Hepatocyte (in vitro differentiated cells): ENCODE measurements around the gene WHRN. TPM values are rescaled to one million over a fixed set of nuclear protein-coding genes. Genes with fewer than 3 reads are reported as not detected.

Experiments used
- DNase-seq: peaks from one replicate; pipeline ENCODE4 v3.0.0-alpha.2; 2016; ENCODE audit warnings: low spot score
- H2AFZ ChIP-seq: fragments of 200-600 bp; sonication (generic); 2 replicates; pipeline ENCODE4 v1.6.0; 2016; ENCODE audit warnings: antibody characterized with exemption, mild to moderate bottlenecking
- H3K27ac ChIP-seq: fragments of 200-600 bp; sonication (generic); 2 replicates; pipeline ENCODE4 v1.5.1; 2016; ENCODE audit warnings: mild to moderate bottlenecking
- H3K27me3 ChIP-seq: fragments of 200-600 bp; sonication (generic); 2 replicates; pipeline ENCODE4 v1.6.1; 2016
- H3K36me3 ChIP-seq: fragments of 200-600 bp; sonication (generic); replicated peaks from 2 replicates; pipeline ENCODE4 v1.5.1; 2016; ENCODE audit warnings: low read depth; ENCODE audit not compliant: insufficient read depth
- H3K4me1 ChIP-seq: fragments of 200-600 bp; sonication (generic); 2 replicates; pipeline ENCODE4 v1.5.1; 2016; ENCODE audit warnings: mild to moderate bottlenecking, moderate library complexity; ENCODE audit not compliant: insufficient read depth
- H3K4me2 ChIP-seq: fragments of 200-600 bp; sonication (generic); 2 replicates; pipeline ENCODE4 v1.6.0; 2016
- H3K4me3 ChIP-seq: fragments of 200-600 bp; sonication (generic); 2 replicates; pipeline ENCODE4 v1.5.1; 2016; ENCODE audit warnings: mild to moderate bottlenecking
- H3K79me2 ChIP-seq: fragments of 200-600 bp; sonication (generic); 2 replicates; pipeline ENCODE4 v1.6.0; 2017; ENCODE audit warnings: mild to moderate bottlenecking
- H3K9me2 ChIP-seq: fragments of 200-600 bp; sonication (generic); replicated peaks from 2 replicates; pipeline ENCODE4 v1.6.0; 2017; ENCODE audit warnings: mild to moderate bottlenecking; ENCODE audit not compliant: insufficient read depth
- H3K9me3 ChIP-seq: fragments of 200-600 bp; sonication (generic); 2 replicates; pipeline ENCODE4 v1.5.1; 2016; ENCODE audit warnings: low read depth, mild to moderate bottlenecking
- H4K20me1 ChIP-seq: fragments of 200-600 bp; sonication (generic); 2 replicates; pipeline ENCODE4 v1.6.0; 2016; ENCODE audit warnings: mild to moderate bottlenecking; ENCODE audit not compliant: insufficient read depth, poor library complexity, severe bottlenecking
- EZH2 ChIP-seq: fragments of 200-600 bp; sonication (generic); IDR thresholded peaks from 2 replicates; pipeline ENCODE4 v1.6.1; 2016; ENCODE audit warnings: antibody characterized with exemption, mild to moderate bottlenecking, borderline replicate concordance
- EZH2phosphoT487 ChIP-seq: fragments of 200-600 bp; sonication (generic); IDR thresholded peaks from one replicate; pipeline ENCODE4 v1.6.1; 2018; ENCODE audit warnings: antibody characterized with exemption, mild to moderate bottlenecking, low read depth, moderate library complexity; ENCODE audit not compliant: unreplicated experiment, severe bottlenecking
- WGBS: methylation state at CpG from one replicate; pipeline ENCODE4 v1.1.6; 2016; ENCODE audit warnings: low lambda C conversion rate; ENCODE audit errors: missing lambda C conversion rate; 5-methylcytosine and 5-hydroxymethylcytosine counted together
- polyA plus RNA-seq: library from polyadenylated mRNA; unstranded; fragments of >200 nt; fragmentation: Nextera tagmentation; extraction: Ambion mirVana; gene quantifications from 2 replicates; pipeline ENCODE4 v1.2.1, GENCODE V29; 2016
- total RNA-seq: library from RNA; depleted of rRNA; stranded (reverse); fragments of >200 nt; gene quantifications from 2 replicates; pipeline ENCODE4 v1.2.3, GENCODE V29; 2014
- TF ChIP-seq, protein P1 (sequence below): fragments of 200-600 bp; sonication (generic); IDR thresholded peaks from 2 replicates; pipeline ENCODE4 v1.5.1; 2016; ENCODE audit warnings: antibody characterized with exemption, mild to moderate bottlenecking; ENCODE audit not compliant: poor library complexity

WHRN gene
- total and polyA plus RNA-seq, 2 experiments from 2014 or later: 3.2 to 6.6 TPM

DNA sequence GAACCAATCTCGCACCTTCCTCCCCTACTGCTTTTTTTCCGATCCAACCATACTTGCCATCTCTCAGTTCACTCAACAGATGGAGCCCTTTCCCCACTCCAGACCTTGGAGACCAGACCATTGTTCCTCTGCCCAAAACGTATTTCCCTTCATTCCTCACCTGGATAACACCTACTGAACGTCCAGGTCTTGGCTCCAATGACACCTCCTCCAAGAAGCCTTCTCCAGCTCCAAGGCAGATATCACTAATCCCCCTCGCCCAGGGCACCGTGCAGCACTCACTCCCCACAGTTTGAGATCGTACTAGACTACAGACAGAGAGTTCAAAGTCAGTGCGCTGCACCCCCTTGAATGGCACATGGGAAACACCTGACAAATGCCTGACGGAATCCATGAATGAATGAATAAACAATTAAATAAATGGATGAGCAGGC is 70.4 kb downstream of the WHRN start:
- no peaks in the 10 kb centered on the region for H3K79me2 ChIP-seq
- no peaks in the 10 kb centered on the region for H3K9me3 ChIP-seq
- WGBS: 41% methylated on average over 9 of the region's 9 CpGs
- H4K20me1 ChIP-seq: no peaks in the 10 kb centered on the region
- DNase-seq: peak; percentile 45
- H3K36me3 ChIP-seq: no peaks in the 10 kb centered on the region
- TF ChIP-seq EZH2: no peak
- TF ChIP-seq, protein P1, sequence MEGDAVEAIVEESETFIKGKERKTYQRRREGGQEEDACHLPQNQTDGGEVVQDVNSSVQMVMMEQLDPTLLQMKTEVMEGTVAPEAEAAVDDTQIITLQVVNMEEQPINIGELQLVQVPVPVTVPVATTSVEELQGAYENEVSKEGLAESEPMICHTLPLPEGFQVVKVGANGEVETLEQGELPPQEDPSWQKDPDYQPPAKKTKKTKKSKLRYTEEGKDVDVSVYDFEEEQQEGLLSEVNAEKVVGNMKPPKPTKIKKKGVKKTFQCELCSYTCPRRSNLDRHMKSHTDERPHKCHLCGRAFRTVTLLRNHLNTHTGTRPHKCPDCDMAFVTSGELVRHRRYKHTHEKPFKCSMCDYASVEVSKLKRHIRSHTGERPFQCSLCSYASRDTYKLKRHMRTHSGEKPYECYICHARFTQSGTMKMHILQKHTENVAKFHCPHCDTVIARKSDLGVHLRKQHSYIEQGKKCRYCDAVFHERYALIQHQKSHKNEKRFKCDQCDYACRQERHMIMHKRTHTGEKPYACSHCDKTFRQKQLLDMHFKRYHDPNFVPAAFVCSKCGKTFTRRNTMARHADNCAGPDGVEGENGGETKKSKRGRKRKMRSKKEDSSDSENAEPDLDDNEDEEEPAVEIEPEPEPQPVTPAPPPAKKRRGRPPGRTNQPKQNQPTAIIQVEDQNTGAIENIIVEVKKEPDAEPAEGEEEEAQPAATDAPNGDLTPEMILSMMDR: peak; percentile 67
- TF ChIP-seq EZH2phosphoT487: no peak
- H3K4me1 ChIP-seq: no peaks in the 10 kb centered on the region
- H3K27me3 ChIP-seq: no peaks in the 10 kb centered on the region
- no peak overlapping the region for H3K4me2 ChIP-seq
- H3K27ac ChIP-seq: no peak overlapping the region
- no peaks in the 10 kb centered on the region for H3K9me2 ChIP-seq
- no peak overlapping the region for H2AFZ ChIP-seq
- no peak overlapping the region for H3K4me3 ChIP-seq

DNA sequence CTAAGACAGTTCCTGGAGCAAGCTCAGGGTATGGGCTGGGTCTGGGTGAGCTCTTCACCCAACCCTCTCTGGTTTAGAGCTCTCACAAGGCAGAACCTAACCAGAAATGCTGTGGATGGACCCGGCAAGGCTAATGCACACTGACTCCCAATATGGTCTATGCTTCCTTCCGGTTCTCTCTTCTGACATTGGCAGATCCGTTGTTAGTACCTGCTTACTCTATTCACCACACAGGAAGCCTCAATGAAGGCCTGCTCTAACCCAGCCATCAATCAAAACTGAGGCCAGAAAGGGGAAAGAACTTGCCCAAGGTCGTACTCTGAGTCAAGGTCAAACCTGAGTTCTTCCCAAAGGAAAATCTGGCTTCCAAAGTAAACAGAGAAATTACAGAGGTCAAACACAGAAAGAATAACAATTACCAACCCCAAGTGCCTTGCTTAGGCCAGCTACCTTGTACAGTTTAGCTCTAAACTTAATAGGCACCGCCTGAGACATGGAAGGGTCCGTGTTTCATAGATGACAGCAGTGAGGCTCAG is 71.5 kb downstream of the WHRN start:
- H3K4me3 ChIP-seq: no peak overlapping the region

DNA sequence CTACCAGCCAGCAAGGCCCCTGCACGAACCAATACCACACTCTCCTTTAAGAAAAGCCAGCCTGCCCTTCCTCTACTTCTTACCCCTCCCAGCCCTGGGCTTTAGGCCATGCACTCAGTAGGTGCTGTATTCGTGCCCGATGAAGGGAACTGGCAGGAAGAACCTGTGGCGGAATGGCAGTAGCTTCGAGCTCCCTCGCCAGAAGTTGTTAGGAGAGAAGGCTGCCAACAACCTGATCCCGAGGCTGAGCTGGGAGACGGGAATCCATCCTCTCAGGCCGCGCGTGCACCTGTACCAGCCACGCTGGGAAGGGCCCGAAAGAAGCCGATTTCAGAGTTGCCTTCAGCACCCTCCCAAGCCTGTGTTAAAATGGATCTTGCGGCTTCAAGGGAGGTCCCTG is 72.2 kb downstream of the WHRN start:
- TF ChIP-seq EZH2 (no peak), EZH2phosphoT487 (no peak)
- TF ChIP-seq, protein P1: no peak
- DNase-seq: no peak
- Histone ChIP-seq H3K79me2 (no peaks in the 10 kb centered on the region), H3K9me2 (no peaks in the 10 kb centered on the region), H3K27me3 (no peaks in the 10 kb centered on the region), H3K4me2 (no peak overlapping the region), H3K4me1 (no peaks in the 10 kb centered on the region), H3K36me3 (no peaks in the 10 kb centered on the region), H4K20me1 (no peaks in the 10 kb centered on the region), H3K9me3 (no peaks in the 10 kb centered on the region), H2AFZ (no peak overlapping the region), H3K4me3 (no peak overlapping the region), H3K27ac (no peak overlapping the region)
- WGBS: 95% methylated on average over 15 of the region's 15 CpGs

More for the DNA sequence above, 71.5 kb downstream of the WHRN start:
- Histone ChIP-seq H3K9me2 (no peaks in the 10 kb centered on the region), H3K79me2 (no peaks in the 10 kb centered on the region), H3K4me1 (no peaks in the 10 kb centered on the region), H2AFZ (no peak overlapping the region), H3K4me2 (no peak overlapping the region), H3K36me3 (no peaks in the 10 kb centered on the region), H3K27ac (no peak overlapping the region), H3K27me3 (no peaks in the 10 kb centered on the region), H3K9me3 (no peaks in the 10 kb centered on the region), H4K20me1 (no peaks in the 10 kb centered on the region)
- WGBS: 74% methylated on average over 6 of the region's 6 CpGs
- TF ChIP-seq EZH2 (no peak), EZH2phosphoT487 (no peak)
- TF ChIP-seq, protein P1: no peak
- DNase-seq: no peak
